Progenitor cell of endocrine pancreas (in vitro differentiated cells): ENCODE data around the gene ASPN. TPM values are rescaled to one million over a fixed set of nuclear protein-coding genes. Genes with fewer than 3 reads are reported as not detected.

ENCODE experiments used
- DNase-seq: peaks from one replicate; pipeline ENCODE4 v3.0.0; 2021; ENCODE audit warnings: low spot score; ENCODE audit not compliant: unreplicated experiment
- H3K27ac Mint-ChIP-seq: 2 replicates; pipeline ENCODE4 v1.8.0; 2021; ENCODE audit warnings: mild to moderate bottlenecking, moderate library complexity, mixed read lengths
- H3K27me3 Mint-ChIP-seq: 2 replicates; pipeline ENCODE4 v1.8.0; 2021; ENCODE audit warnings: mixed read lengths
- H3K36me3 Mint-ChIP-seq: 2 replicates; pipeline ENCODE4 v1.8.0; 2022; ENCODE audit warnings: mixed read lengths; ENCODE audit not compliant: insufficient read depth
- H3K4me1 Mint-ChIP-seq: 2 replicates; pipeline ENCODE4 v1.8.0; 2021; ENCODE audit warnings: low read depth, mixed read lengths
- H3K4me3 Mint-ChIP-seq: 2 replicates; pipeline ENCODE4 v1.8.0; 2021; ENCODE audit warnings: low read depth, mild to moderate bottlenecking, moderate library complexity, mixed read lengths
- H3K9me3 Mint-ChIP-seq: 2 replicates; pipeline ENCODE4 v1.8.0; 2021; ENCODE audit warnings: low read depth, mixed read lengths
- total RNA-seq: library from RNA; stranded (reverse); gene quantifications from 2 replicates; pipeline ENCODE4 v1.2.1, GENCODE V29; 2021
- TF ChIP-seq, protein P1 (sequence below): fragments of 200-600 bp; sonication (generic); IDR thresholded peaks from one replicate; pipeline ENCODE4 v1.5.0; 2021; ENCODE audit warnings: antibody characterized with exemption, mild to moderate bottlenecking; ENCODE audit not compliant: unreplicated experiment

ASPN gene
- total RNA-seq, 1 donor from 2014 or later: not detected

- TF ChIP-seq, protein P1, sequence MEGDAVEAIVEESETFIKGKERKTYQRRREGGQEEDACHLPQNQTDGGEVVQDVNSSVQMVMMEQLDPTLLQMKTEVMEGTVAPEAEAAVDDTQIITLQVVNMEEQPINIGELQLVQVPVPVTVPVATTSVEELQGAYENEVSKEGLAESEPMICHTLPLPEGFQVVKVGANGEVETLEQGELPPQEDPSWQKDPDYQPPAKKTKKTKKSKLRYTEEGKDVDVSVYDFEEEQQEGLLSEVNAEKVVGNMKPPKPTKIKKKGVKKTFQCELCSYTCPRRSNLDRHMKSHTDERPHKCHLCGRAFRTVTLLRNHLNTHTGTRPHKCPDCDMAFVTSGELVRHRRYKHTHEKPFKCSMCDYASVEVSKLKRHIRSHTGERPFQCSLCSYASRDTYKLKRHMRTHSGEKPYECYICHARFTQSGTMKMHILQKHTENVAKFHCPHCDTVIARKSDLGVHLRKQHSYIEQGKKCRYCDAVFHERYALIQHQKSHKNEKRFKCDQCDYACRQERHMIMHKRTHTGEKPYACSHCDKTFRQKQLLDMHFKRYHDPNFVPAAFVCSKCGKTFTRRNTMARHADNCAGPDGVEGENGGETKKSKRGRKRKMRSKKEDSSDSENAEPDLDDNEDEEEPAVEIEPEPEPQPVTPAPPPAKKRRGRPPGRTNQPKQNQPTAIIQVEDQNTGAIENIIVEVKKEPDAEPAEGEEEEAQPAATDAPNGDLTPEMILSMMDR: no peak
- H3K36me3 Mint-ChIP-seq: no peaks in the 10 kb centered on the region
- H3K9me3 Mint-ChIP-seq: no peaks in the 10 kb centered on the region
- H3K4me1 Mint-ChIP-seq: peaks cover 3% of the 10 kb centered on the region
- H3K4me3 Mint-ChIP-seq: no peak overlapping the region
- no peaks in the 10 kb centered on the region for H3K27me3 Mint-ChIP-seq
- no peak for DNase-seq
- H3K27ac Mint-ChIP-seq: no peak overlapping the region
Observed at GRCh38 chr9:92518199-92518598, 35.9 kb upstream of the ASPN start.

DNA sequence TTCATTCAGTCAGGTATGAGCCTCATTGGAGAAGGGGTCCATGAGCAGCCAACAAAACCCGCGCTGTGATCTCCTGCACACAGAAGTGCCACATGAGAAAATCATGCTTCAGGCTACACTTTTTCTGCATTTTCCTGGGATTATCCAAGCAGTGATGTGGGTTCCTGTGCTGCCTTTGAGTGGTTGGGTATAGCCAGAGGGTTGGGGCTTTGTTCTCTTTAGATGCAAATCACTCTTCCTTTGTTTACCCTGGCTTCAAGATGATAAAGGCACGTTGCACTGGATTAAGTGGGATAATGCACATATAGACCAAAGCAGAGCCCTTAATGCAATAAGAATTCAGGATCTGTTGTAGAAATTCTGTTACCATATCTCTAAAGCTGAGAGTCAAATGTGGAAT, 34.7 kb upstream of the ASPN start:
- no peak overlapping the region for H3K27ac Mint-ChIP-seq
- H3K36me3 Mint-ChIP-seq: no peaks in the 10 kb centered on the region
- no peak overlapping the region for H3K4me3 Mint-ChIP-seq
- DNase-seq: no peak
- no peaks in the 10 kb centered on the region for H3K9me3 Mint-ChIP-seq
- peaks cover 3% of the 10 kb centered on the region for H3K4me1 Mint-ChIP-seq
- TF ChIP-seq, protein P1: no peak
- H3K27me3 Mint-ChIP-seq: no peaks in the 10 kb centered on the region

- Mint-ChIP-seq H3K4me1 (peaks cover 3% of the 10 kb centered on the region), H3K36me3 (no peaks in the 10 kb centered on the region), H3K9me3 (no peaks in the 10 kb centered on the region), H3K27ac (no peak overlapping the region), H3K4me3 (no peak overlapping the region), H3K27me3 (no peaks in the 10 kb centered on the region)
- DNase-seq: no peak
- TF ChIP-seq, protein P1: no peak
Observed at GRCh38 chr9:92516521-92516920, 34.2 kb upstream of the ASPN start.

GRCh38 chr9:92514635-92515034, 32.3 kb upstream of the ASPN start:
- Mint-ChIP-seq H3K4me3 (no peak overlapping the region), H3K9me3 (no peaks in the 10 kb centered on the region), H3K27me3 (no peaks in the 10 kb centered on the region), H3K4me1 (peaks cover 6% of the 10 kb centered on the region), H3K36me3 (no peaks in the 10 kb centered on the region), H3K27ac (no peak overlapping the region)
- TF ChIP-seq, protein P1: no peak
- no peak for DNase-seq

DNA sequence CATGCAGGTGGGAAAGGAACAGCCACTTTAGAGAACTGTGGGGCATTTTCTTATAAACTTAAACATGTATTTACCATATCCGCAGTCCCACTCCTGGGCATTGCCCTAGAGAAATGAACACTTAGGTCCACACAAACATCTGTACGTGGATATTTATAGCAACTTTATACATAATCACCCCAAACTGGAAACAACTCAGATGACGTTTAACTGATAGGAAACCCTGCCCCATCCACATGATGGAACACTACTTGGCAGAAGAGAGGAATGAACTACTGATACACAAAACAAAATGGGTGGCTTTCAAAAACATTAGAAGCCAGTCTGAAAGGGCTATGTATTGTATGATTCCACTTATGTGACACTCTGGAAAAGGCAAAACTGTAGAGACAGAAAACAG, 31.0 kb upstream of the ASPN start:
- H3K36me3 Mint-ChIP-seq: no peaks in the 10 kb centered on the region

More for the DNA sequence above, 31.0 kb upstream of the ASPN start:
- Mint-ChIP-seq H3K4me1 (peaks cover 6% of the 10 kb centered on the region), H3K27me3 (no peaks in the 10 kb centered on the region), H3K9me3 (no peaks in the 10 kb centered on the region), H3K4me3 (no peak overlapping the region), H3K27ac (no peak overlapping the region)
- no peak for DNase-seq
- TF ChIP-seq, protein P1: no peak
